ACHN (cell line): ENCODE measurements around the gene RAB35.

Source experiments
- DNase-seq: peaks from one replicate; pipeline ENCODE4 v3.0.0-alpha.2; 2015
- in situ Hi-C: cut with HindIII; loops from 2 replicates; pipeline ENCODE4 v1.10.0; 2017; ENCODE audit warnings: low sequenced_read_pairs, low pct_ligation_motif_present, low pct_unique_long_range_greater_than_20kb

RAB35 gene

GRCh38 chr12:120136093-120136770, 19.7 kb upstream of the RAB35 start:
- DNase-seq = no peak
- in situ Hi-C loops = no loop called here

GRCh38 chr12:120134307-120134980, 17.9 kb upstream of the RAB35 start:
- in situ Hi-C loops = no loop called here
- no peak for DNase-seq

GRCh38 chr12:120132863-120133385, 16.4 kb upstream of the RAB35 start:
- no peak for DNase-seq
- in situ Hi-C loops = no loop called here

- in situ Hi-C loops = no loop called here
- DNase-seq = no peak
Observed at GRCh38 chr12:120132054-120132836, 15.7 kb upstream of the RAB35 start.

GRCh38 chr12:120131116-120131515, 14.6 kb upstream of the RAB35 start:
- DNase-seq = no peak
- in situ Hi-C loops = no loop called here

GRCh38 chr12:120130011-120130410, 13.5 kb upstream of the RAB35 start:
- in situ Hi-C loops = no loop called here
- DNase-seq = no peak

GRCh38 chr12:120126635-120127005, 10.1 kb upstream of the RAB35 start:
- DNase-seq = no peak
- in situ Hi-C loops = no loop called here

GRCh38 chr12:120125792-120126634, 9.5 kb upstream of the RAB35 start:
- in situ Hi-C loops = no loop called here
- DNase-seq = no peak

GRCh38 chr12:120125029-120125428, 8.5 kb upstream of the RAB35 start:
- in situ Hi-C loops = no loop called here
- no peak for DNase-seq

- in situ Hi-C loops = no loop called here
- DNase-seq = no peak
Observed at GRCh38 chr12:120121766-120122293, 5.3 kb upstream of the RAB35 start.

GRCh38 chr12:120121343-120121742, 4.8 kb upstream of the RAB35 start:
- no peak for DNase-seq
- in situ Hi-C loops = no loop called here

- peak; percentile 49 for DNase-seq
- in situ Hi-C loops = no loop called here
Observed at GRCh38 chr12:120119271-120119973, 2.9 kb upstream of the RAB35 start.

- peak; percentile 39 for DNase-seq
- in situ Hi-C loops = no loop called here
Observed at GRCh38 chr12:120118321-120119061, 1.9 kb upstream of the RAB35 start.

GRCh38 chr12:120117961-120118320, 1.4 kb upstream of the RAB35 start:
- in situ Hi-C loops = no loop called here

GRCh38 chr12:120116792-120117651, 469 bp upstream of the RAB35 start:
- in situ Hi-C loops = no loop called here
- peak; percentile 96 for DNase-seq

More at GRCh38 chr12:120117961-120118320, 1.4 kb upstream of the RAB35 start:
- DNase-seq = no peak

- peak; percentile 73 for DNase-seq
- in situ Hi-C loops = no loop called here
Observed at GRCh38 chr12:120115692-120116440, 687 bp downstream of the RAB35 start.
